GM12878 (cell line): ENCODE measurements around the gene RAB2B. TPM values are rescaled to one million over a fixed set of nuclear protein-coding genes. Genes with fewer than 3 reads are reported as not detected.
A peak's percentile ranks its signal among the peaks of the same experiment; 100 is the strongest.

Source experiments
- ASH2L ChIP-seq: fragments of 300-600, 200-600 bp; sonication (generic); IDR thresholded peaks from 2 replicates; pipeline ENCODE4 v1.6.1; 2017; ENCODE audit warnings: low read depth, mild to moderate bottlenecking, borderline replicate concordance
- CHD2 ChIP-seq: IDR thresholded peaks from 2 replicates; pipeline ENCODE4 v1.6.1; 2011; ENCODE audit warnings: low read depth, low read length, improper control_type of control experiment, borderline replicate concordance
- GABPA ChIP-seq: IDR thresholded peaks from 2 replicates; pipeline ENCODE4 v1.6.1; 2014; ENCODE audit warnings: antibody characterized with exemption, low read depth, mild to moderate bottlenecking, inconsistent platforms
- GATAD2B ChIP-seq: fragments of 450-650 bp; conservative IDR thresholded peaks from 2 replicates; pipeline ENCODE4 v1.6.1; 2017; ENCODE audit warnings: low read depth, mild to moderate bottlenecking, moderate library complexity
- LARP7 ChIP-seq: fragments of 450-650 bp; IDR thresholded peaks from 2 replicates; pipeline ENCODE4 v1.6.1; 2017; ENCODE audit warnings: mild to moderate bottlenecking
- MEF2A ChIP-seq: IDR thresholded peaks from 2 replicates; pipeline ENCODE4 v1.6.1; 2011; ENCODE audit warnings: low read depth, mild to moderate bottlenecking, low read length, moderate library complexity; ENCODE audit not compliant: insufficient read depth
- PKNOX1 ChIP-seq: fragments of 450-650 bp; IDR thresholded peaks from 2 replicates; pipeline ENCODE4 v1.6.1; 2016; ENCODE audit warnings: mild to moderate bottlenecking
- SMAD1 ChIP-seq: fragments of 450-650 bp; IDR thresholded peaks from 2 replicates; pipeline ENCODE4 v1.6.1; 2018; ENCODE audit warnings: mild to moderate bottlenecking, low read depth; ENCODE audit not compliant: partially characterized antibody
- SREBF2 ChIP-seq: IDR thresholded peaks from 2 replicates; pipeline ENCODE4 v1.6.1; 2012; ENCODE audit warnings: mild to moderate bottlenecking, low read length
- STAT1 ChIP-seq: fragments of 450-650 bp; conservative IDR thresholded peaks from 2 replicates; pipeline ENCODE4 v1.6.1; 2014; ENCODE audit warnings: antibody characterized with exemption, mild to moderate bottlenecking
- STAT3 ChIP-seq: IDR thresholded peaks from 2 replicates; pipeline ENCODE4 v1.6.1; 2011; ENCODE audit warnings: low read depth, low read length, improper control_type of control experiment
- ZNF207 ChIP-seq: fragments of 450-650 bp; IDR thresholded peaks from 2 replicates; pipeline ENCODE4 v1.6.1; 2014; ENCODE audit warnings: antibody characterized with exemption, mild to moderate bottlenecking, borderline replicate concordance
- ZSCAN29 ChIP-seq: fragments of 450-650 bp; IDR thresholded peaks from 2 replicates; pipeline ENCODE4 v1.6.1; 2017; ENCODE audit warnings: mild to moderate bottlenecking, moderate library complexity
- polyA plus RNA-seq, 11 experiments: library from polyadenylated mRNA; depleted of rRNA in 4 of 11; unstranded in 6 of 11; stranded (reverse) in 5 of 11; fragments of >200 nt; fragmentation: Nextera tagmentation in 4 of 11; fragmentation: Illumina TruSeq in 1 of 11; extraction: Ambion mirVana in 4 of 11; extraction: Trizol in 1 of 11; gene quantifications; 1 replicate in 1 of 11; 2 replicates in 10 of 11; pipeline versions ENCODE4 v1.2.1 to v1.2.3, GENCODE V29; 2011 to 2016; ENCODE audit warnings: inconsistent platforms in 2 of 11, missing spikeins in 2 of 11, low read depth in 1 of 11
- total RNA-seq, 4 experiments: library from RNA; depleted of rRNA in 3 of 4; stranded (reverse); fragments of >200 nt in 3 of 4; fragmentation: Illumina TruSeq in 1 of 4; extraction: Trizol in 1 of 4; gene quantifications; 2 replicates each; pipeline versions ENCODE4 v1.2.1 to v1.2.3, GENCODE V29; 2013 to 2021
- TF ChIP-seq, protein P1 (sequence below): fragments of 450-650 bp; IDR thresholded peaks from 2 replicates; pipeline ENCODE4 v1.6.1; 2017; ENCODE audit warnings: mild to moderate bottlenecking, moderate library complexity
- TF ChIP-seq, protein P2 (sequence below): IDR thresholded peaks from 2 replicates; pipeline ENCODE4 v1.6.1; 2012; ENCODE audit warnings: low read depth, low read length, improper control_type of control experiment
- TF ChIP-seq, protein P3 (sequence below): fragments of 450-650 bp; IDR thresholded peaks from 2 replicates; pipeline ENCODE4 v1.6.1; 2016; ENCODE audit warnings: mild to moderate bottlenecking, moderate library complexity, borderline replicate concordance
- TF ChIP-seq, protein P4 (sequence below): fragments of 450-650 bp; IDR thresholded peaks from 2 replicates; pipeline ENCODE4 v1.6.1; 2018; ENCODE audit warnings: mild to moderate bottlenecking, low read depth, moderate library complexity; ENCODE audit not compliant: partially characterized antibody

The RAB2B gene
- total and polyA plus RNA-seq, 10 of the 15 experiments (the other 5 are each of a cell fraction or from before 2014, with no cell fraction given): 5.6 to 45.1 (median 12.5) TPM

DNA sequence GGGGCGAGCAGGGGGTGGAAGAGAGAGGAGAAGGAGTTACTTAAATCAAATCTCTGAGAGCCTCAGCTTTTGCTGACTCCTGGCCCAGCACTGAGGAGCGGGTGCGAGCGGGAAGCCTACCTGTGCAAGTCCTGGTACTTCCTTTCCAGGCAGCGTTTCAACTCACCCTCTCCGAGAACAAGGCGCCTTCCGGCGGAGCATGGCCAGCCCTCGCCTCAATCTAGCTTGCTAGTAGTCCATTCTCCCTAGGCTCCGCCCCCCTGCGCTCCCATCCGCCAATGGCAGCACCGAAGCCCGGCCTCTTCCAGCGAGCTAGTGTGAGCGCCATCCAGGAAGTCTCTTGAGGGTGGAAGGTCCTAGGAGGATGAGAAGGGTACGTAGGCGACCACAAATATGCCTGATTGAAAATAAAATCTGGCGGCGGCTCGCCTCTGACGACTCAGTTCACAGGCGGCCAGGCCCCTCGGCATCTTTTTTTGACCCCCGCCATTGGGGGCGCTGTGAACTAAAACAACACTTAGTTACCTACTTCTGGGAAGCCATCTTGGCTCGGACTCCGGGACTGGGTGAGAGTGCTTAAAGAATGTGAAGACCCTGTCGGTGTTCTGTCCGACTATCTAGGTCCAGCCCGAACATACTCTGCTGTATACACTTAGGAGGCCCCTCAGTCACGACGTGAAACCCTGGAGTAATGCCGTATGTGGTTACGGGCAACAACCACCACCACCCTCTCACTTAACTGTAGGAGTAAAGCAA, 20.7 kb downstream of the RAB2B start, which contains the start of gene CHD8 (continued):
- TF ChIP-seq, protein P1, sequence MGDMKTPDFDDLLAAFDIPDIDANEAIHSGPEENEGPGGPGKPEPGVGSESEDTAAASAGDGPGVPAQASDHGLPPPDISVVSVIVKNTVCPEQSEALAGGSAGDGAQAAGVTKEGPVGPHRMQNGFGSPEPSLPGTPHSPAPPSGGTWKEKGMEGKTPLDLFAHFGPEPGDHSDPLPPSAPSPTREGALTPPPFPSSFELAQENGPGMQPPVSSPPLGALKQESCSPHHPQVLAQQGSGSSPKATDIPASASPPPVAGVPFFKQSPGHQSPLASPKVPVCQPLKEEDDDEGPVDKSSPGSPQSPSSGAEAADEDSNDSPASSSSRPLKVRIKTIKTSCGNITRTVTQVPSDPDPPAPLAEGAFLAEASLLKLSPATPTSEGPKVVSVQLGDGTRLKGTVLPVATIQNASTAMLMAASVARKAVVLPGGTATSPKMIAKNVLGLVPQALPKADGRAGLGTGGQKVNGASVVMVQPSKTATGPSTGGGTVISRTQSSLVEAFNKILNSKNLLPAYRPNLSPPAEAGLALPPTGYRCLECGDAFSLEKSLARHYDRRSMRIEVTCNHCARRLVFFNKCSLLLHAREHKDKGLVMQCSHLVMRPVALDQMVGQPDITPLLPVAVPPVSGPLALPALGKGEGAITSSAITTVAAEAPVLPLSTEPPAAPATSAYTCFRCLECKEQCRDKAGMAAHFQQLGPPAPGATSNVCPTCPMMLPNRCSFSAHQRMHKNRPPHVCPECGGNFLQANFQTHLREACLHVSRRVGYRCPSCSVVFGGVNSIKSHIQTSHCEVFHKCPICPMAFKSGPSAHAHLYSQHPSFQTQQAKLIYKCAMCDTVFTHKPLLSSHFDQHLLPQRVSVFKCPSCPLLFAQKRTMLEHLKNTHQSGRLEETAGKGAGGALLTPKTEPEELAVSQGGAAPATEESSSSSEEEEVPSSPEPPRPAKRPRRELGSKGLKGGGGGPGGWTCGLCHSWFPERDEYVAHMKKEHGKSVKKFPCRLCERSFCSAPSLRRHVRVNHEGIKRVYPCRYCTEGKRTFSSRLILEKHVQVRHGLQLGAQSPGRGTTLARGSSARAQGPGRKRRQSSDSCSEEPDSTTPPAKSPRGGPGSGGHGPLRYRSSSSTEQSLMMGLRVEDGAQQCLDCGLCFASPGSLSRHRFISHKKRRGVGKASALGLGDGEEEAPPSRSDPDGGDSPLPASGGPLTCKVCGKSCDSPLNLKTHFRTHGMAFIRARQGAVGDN: 0 out of 2 replicates have a peak, but pooled peaks have one; percentile 54
- TF ChIP-seq, protein P2, sequence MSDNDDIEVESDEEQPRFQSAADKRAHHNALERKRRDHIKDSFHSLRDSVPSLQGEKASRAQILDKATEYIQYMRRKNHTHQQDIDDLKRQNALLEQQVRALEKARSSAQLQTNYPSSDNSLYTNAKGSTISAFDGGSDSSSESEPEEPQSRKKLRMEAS: peak; percentile 87
- TF ChIP-seq MEF2A: no peak
- TF ChIP-seq GATAD2B: 0 out of 2 replicates have a peak, but pooled peaks have one; percentile 30
- TF ChIP-seq, protein P3, sequence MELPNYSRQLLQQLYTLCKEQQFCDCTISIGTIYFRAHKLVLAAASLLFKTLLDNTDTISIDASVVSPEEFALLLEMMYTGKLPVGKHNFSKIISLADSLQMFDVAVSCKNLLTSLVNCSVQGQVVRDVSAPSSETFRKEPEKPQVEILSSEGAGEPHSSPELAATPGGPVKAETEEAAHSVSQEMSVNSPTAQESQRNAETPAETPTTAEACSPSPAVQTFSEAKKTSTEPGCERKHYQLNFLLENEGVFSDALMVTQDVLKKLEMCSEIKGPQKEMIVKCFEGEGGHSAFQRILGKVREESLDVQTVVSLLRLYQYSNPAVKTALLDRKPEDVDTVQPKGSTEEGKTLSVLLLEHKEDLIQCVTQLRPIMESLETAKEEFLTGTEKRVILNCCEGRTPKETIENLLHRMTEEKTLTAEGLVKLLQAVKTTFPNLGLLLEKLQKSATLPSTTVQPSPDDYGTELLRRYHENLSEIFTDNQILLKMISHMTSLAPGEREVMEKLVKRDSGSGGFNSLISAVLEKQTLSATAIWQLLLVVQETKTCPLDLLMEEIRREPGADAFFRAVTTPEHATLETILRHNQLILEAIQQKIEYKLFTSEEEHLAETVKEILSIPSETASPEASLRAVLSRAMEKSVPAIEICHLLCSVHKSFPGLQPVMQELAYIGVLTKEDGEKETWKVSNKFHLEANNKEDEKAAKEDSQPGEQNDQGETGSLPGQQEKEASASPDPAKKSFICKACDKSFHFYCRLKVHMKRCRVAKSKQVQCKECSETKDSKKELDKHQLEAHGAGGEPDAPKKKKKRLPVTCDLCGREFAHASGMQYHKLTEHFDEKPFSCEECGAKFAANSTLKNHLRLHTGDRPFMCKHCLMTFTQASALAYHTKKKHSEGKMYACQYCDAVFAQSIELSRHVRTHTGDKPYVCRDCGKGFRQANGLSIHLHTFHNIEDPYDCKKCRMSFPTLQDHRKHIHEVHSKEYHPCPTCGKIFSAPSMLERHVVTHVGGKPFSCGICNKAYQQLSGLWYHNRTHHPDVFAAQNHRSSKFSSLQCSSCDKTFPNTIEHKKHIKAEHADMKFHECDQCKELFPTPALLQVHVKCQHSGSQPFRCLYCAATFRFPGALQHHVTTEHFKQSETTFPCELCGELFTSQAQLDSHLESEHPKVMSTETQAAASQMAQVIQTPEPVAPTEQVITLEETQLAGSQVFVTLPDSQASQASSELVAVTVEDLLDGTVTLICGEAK: peak; percentile 86; the same call in 1 of the 2 replicates
- TF ChIP-seq PKNOX1: peak; percentile 75
- TF ChIP-seq, protein P4, sequence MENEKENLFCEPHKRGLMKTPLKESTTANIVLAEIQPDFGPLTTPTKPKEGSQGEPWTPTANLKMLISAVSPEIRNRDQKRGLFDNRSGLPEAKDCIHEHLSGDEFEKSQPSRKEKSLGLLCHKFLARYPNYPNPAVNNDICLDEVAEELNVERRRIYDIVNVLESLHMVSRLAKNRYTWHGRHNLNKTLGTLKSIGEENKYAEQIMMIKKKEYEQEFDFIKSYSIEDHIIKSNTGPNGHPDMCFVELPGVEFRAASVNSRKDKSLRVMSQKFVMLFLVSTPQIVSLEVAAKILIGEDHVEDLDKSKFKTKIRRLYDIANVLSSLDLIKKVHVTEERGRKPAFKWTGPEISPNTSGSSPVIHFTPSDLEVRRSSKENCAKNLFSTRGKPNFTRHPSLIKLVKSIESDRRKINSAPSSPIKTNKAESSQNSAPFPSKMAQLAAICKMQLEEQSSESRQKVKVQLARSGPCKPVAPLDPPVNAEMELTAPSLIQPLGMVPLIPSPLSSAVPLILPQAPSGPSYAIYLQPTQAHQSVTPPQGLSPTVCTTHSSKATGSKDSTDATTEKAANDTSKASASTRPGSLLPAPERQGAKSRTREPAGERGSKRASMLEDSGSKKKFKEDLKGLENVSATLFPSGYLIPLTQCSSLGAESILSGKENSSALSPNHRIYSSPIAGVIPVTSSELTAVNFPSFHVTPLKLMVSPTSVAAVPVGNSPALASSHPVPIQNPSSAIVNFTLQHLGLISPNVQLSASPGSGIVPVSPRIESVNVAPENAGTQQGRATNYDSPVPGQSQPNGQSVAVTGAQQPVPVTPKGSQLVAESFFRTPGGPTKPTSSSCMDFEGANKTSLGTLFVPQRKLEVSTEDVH: no peak
- peak; percentile 94; the same call in 1 of the 2 replicates for TF ChIP-seq ZNF207
- no peak for TF ChIP-seq SREBF2
- TF ChIP-seq ASH2L: peak; percentile 26; the same call in 1 of the 2 replicates
- TF ChIP-seq SMAD1: peak; percentile 67
- TF ChIP-seq ZSCAN29: no peak
- peak; percentile 80 for TF ChIP-seq GABPA
- no peak for TF ChIP-seq STAT3
- 0 out of 2 replicates have a peak, but pooled peaks have one; percentile 52 for TF ChIP-seq STAT1
- peak; percentile 17; the same call in 1 of the 2 replicates for TF ChIP-seq LARP7
- peak; percentile 95 for TF ChIP-seq CHD2
